ENCODE measurements around the gene ALMS1. TPM values are rescaled to one million over a fixed set of nuclear protein-coding genes. Genes with fewer than 3 reads are reported as not detected.

ALMS1 gene
- total RNA-seq, 2 experiments from 2014 or later: 35.5 to 57.8 TPM

DNA sequence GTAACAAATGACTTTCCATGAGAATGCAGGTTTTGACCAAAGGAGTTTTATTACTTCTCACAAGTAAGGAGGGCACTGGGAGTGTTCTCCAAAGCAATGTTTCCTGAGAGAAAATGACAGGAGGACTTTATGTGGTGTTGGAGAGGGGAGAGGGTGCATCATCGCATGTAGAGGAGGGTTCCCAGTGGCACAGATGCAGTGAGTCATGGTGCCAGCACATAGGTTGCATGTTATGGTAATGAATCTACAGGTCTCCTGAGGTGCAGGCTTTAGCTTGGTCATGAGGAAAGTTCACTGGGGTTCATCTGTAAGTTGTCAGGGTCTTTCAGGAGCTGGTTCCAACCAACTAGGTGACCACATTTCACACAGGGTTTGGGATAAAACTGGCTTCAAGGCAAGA is 226.2 kb downstream of the ALMS1 start:
- Histone ChIP-seq H3K79me2 (ENCODE audit: insufficient read depth, low read depth, low read length) (no peaks in the 10 kb centered on the region), H3K9me3 (ENCODE audit: low read length) (no peaks in the 10 kb centered on the region), H3K36me3 (ENCODE audit: insufficient read depth, low read length) (no peaks in the 10 kb centered on the region), H3K27ac (ENCODE audit: low read depth, low read length, poor library complexity, severe bottlenecking) (no peak overlapping the region), H2AFZ (ENCODE audit: low read length) (no peak overlapping the region), H3K4me1 (ENCODE audit: insufficient read depth, low read length, poor library complexity, severe bottlenecking) (no peaks in the 10 kb centered on the region), H3K9me2 (ENCODE audit: insufficient read depth, low read length) (no peaks in the 10 kb centered on the region), H4K20me1 (ENCODE audit: insufficient read depth, low read length) (no peaks in the 10 kb centered on the region), H3K4me2 (ENCODE audit: low read length) (no peak overlapping the region), H3K4me3 (ENCODE audit: low read depth, low read length, poor library complexity, severe bottlenecking) (no peak overlapping the region)
- DNase-seq (ENCODE audit: low spot score): no peak
- no peak for TF ChIP-seq EZH2phosphoT487 (IDR thresholded peaks at IDR 0.05; ENCODE audit: borderline replicate concordance, low read depth, low read length)
- TF ChIP-seq, protein P1, sequence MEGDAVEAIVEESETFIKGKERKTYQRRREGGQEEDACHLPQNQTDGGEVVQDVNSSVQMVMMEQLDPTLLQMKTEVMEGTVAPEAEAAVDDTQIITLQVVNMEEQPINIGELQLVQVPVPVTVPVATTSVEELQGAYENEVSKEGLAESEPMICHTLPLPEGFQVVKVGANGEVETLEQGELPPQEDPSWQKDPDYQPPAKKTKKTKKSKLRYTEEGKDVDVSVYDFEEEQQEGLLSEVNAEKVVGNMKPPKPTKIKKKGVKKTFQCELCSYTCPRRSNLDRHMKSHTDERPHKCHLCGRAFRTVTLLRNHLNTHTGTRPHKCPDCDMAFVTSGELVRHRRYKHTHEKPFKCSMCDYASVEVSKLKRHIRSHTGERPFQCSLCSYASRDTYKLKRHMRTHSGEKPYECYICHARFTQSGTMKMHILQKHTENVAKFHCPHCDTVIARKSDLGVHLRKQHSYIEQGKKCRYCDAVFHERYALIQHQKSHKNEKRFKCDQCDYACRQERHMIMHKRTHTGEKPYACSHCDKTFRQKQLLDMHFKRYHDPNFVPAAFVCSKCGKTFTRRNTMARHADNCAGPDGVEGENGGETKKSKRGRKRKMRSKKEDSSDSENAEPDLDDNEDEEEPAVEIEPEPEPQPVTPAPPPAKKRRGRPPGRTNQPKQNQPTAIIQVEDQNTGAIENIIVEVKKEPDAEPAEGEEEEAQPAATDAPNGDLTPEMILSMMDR (conservative IDR thresholded peaks at IDR 0.05; ENCODE audit: low read length): no peak
- intact Hi-C loops (cut with micrococcal nuclease; ENCODE audit: unreplicated experiment): no loop called here
- ChIA-PET POLR2A (no interaction called here), CTCF (ENCODE audit: unreplicated experiment) (no interaction called here)
- no TSS peak for BruUV-seq (replicated peaks)

DNA sequence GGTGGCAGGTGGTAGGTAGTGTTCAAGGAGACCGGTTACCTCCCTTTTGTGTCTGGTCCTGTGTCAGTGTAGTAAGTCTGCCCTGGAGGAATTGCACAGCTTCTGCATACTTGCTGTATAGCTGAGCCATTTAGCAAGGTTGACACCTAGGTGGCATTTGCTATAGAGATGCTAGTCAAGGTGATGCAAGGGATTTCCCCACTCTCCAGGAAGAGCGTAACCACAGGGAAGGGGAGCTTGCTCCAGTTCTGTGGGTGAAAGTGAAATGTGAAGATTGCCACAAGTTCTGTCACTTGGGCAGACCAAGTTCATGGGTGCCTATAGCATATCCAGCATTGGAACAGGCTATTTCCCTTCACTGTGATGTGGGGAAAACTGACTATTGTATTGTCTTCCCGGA is 228.5 kb downstream of the ALMS1 start:
- no peaks in the 10 kb centered on the region for H3K4me1 ChIP-seq (ENCODE audit: insufficient read depth, low read length, poor library complexity, severe bottlenecking)
- no TSS peak for BruUV-seq (replicated peaks)

DNA sequence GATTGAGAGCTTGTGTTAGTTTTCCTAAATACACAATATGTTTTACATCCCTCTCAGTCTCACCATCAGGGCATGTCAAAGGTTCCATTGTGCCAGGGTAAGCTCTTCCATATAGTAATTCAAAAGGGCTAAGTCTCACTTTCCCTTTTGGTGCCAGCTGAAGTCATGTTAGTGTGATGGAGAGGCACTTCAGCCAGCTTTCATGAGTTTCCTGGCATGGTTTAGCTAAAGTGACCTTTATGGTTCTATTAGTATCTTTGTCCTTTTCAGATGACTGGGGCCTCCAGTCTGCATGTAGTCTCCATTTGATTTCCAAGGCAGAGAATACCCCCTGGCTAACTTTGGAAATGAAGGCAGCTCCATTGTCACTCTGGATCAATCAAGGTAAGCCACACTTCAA is 229.4 kb downstream of the ALMS1 start:
- Histone ChIP-seq H3K4me3 (ENCODE audit: low read depth, low read length, poor library complexity, severe bottlenecking) (no peak overlapping the region), H3K9me3 (ENCODE audit: low read length) (no peaks in the 10 kb centered on the region), H3K4me2 (ENCODE audit: low read length) (no peak overlapping the region), H3K27ac (ENCODE audit: low read depth, low read length, poor library complexity, severe bottlenecking) (no peak overlapping the region), H2AFZ (ENCODE audit: low read length) (no peak overlapping the region), H4K20me1 (ENCODE audit: insufficient read depth, low read length) (no peaks in the 10 kb centered on the region), H3K36me3 (ENCODE audit: insufficient read depth, low read length) (no peaks in the 10 kb centered on the region), H3K79me2 (ENCODE audit: insufficient read depth, low read depth, low read length) (no peaks in the 10 kb centered on the region), H3K9me2 (ENCODE audit: insufficient read depth, low read length) (no peaks in the 10 kb centered on the region), H3K4me1 (ENCODE audit: insufficient read depth, low read length, poor library complexity, severe bottlenecking) (no peaks in the 10 kb centered on the region)
- no peak for TF ChIP-seq EZH2phosphoT487 (IDR thresholded peaks at IDR 0.05; ENCODE audit: borderline replicate concordance, low read depth, low read length)
- TF ChIP-seq, protein P1 (conservative IDR thresholded peaks at IDR 0.05; ENCODE audit: low read length): no peak
- BruUV-seq (replicated peaks): no TSS peak
- ChIA-PET CTCF (ENCODE audit: unreplicated experiment) (no interaction called here), POLR2A (interaction anchor here (0.6 to 1.3 kb wide), 2 partner anchors 18 to 231 kb away, joined by 3 to 5 read pairs; no protein-coding TSS in a partner anchor)
- no peak for DNase-seq (ENCODE audit: low spot score)
- intact Hi-C loops (cut with micrococcal nuclease; ENCODE audit: unreplicated experiment): loop anchor here (1.0 kb wide), 1 partner anchor 15 kb away; no protein-coding TSS in a partner anchor

More for the DNA sequence above, 228.5 kb downstream of the ALMS1 start:
- Histone ChIP-seq H3K27ac (ENCODE audit: low read depth, low read length, poor library complexity, severe bottlenecking) (no peak overlapping the region), H3K9me3 (ENCODE audit: low read length) (no peaks in the 10 kb centered on the region), H4K20me1 (ENCODE audit: insufficient read depth, low read length) (no peaks in the 10 kb centered on the region), H3K9me2 (ENCODE audit: insufficient read depth, low read length) (no peaks in the 10 kb centered on the region), H3K4me2 (ENCODE audit: low read length) (no peak overlapping the region), H2AFZ (ENCODE audit: low read length) (no peak overlapping the region), H3K36me3 (ENCODE audit: insufficient read depth, low read length) (no peaks in the 10 kb centered on the region), H3K4me3 (ENCODE audit: low read depth, low read length, poor library complexity, severe bottlenecking) (no peak overlapping the region), H3K79me2 (ENCODE audit: insufficient read depth, low read depth, low read length) (no peaks in the 10 kb centered on the region)
- CTCF ChIA-PET (ENCODE audit: unreplicated experiment): no interaction called here
- intact Hi-C loops (cut with micrococcal nuclease; ENCODE audit: unreplicated experiment): loop anchor here (1.0 kb wide), 1 partner anchor 14 kb away; no protein-coding TSS in a partner anchor
- DNase-seq (ENCODE audit: low spot score): no peak
- no peak for TF ChIP-seq EZH2phosphoT487 (IDR thresholded peaks at IDR 0.05; ENCODE audit: borderline replicate concordance, low read depth, low read length)
- TF ChIP-seq, protein P1 (conservative IDR thresholded peaks at IDR 0.05; ENCODE audit: low read length): no peak
- POLR2A ChIA-PET: interaction anchor here (1.3 kb wide), 1 partner anchor 19 kb away, joined by 5 read pairs; no protein-coding TSS in a partner anchor
